IMR-90 (cell line): Measurements from ENCODE around the gene EML1. TPM values are rescaled to one million over a fixed set of nuclear protein-coding genes. Genes with fewer than 3 reads are reported as not detected.

Experiments
- ATAC-seq: fragments of 200-7000 bp; cut with Tn5 transposase; 2 replicates; pipeline ENCODE4 v1.9.1; 2020; ENCODE audit warnings: low read depth, mild to moderate bottlenecking, moderate library complexity
- BruUV-seq: library from RNA; stranded (reverse); fragments of 400-500 nt; replicated peaks from 2 replicates; lab custom pipeline; 2021; lab: Mats Ljungman, UMichigan
- CTCF ChIA-PET: fragments of 300-600 bp; formaldehyde crosslinking; extraction: SDS; loops from one replicate; lab custom pipeline; 2021; ENCODE audit warnings: antibody characterized with exemption; lab: Yijun Ruan, JAX
- POLR2A ChIA-PET: fragments of 300-600 bp; sonication (Branson Sonifier 250); formaldehyde crosslinking; loops from one replicate; lab custom pipeline; 2022; ENCODE audit warnings: antibody characterized with exemption; ENCODE audit not compliant: unreplicated experiment; lab: Charles Lee
- DNase-seq: peaks from one replicate; pipeline ENCODE4 v3.0.0; 2013
- H2AFZ ChIP-seq: replicated peaks from 2 replicates; pipeline ENCODE3; 2013; ENCODE audit warnings: low read length, mild to moderate bottlenecking; ENCODE audit not compliant: poor library complexity
- H2AK5ac ChIP-seq: 2 replicates; pipeline ENCODE4 v1.6.1; 2013; ENCODE audit warnings: low read depth, low read length, inconsistent platforms
- H2AK9ac ChIP-seq: replicated peaks from 2 replicates; pipeline ENCODE3; 2013; ENCODE audit warnings: mild to moderate bottlenecking, low read depth, low read length, moderate library complexity; ENCODE audit not compliant: poor library complexity
- H2BK120ac ChIP-seq: 2 replicates; pipeline ENCODE4 v1.6.1; 2013; ENCODE audit warnings: low read depth, low read length, inconsistent platforms
- H2BK15ac ChIP-seq: 3 replicates; pipeline ENCODE4 v1.6.1; 2013; ENCODE audit warnings: low read depth, low read length, inconsistent platforms
- H2BK20ac ChIP-seq: 2 replicates; pipeline ENCODE4 v1.6.1; 2013; ENCODE audit warnings: low read depth, mild to moderate bottlenecking, inconsistent platforms, low read length, moderate library complexity
- H2BK5ac ChIP-seq: 2 replicates; pipeline ENCODE4 v1.6.1; 2013; ENCODE audit warnings: mild to moderate bottlenecking, low read depth, low read length, inconsistent platforms; ENCODE audit not compliant: poor library complexity, severe bottlenecking
- H3K14ac ChIP-seq: replicated peaks from 2 replicates; pipeline ENCODE4 v1.6.1; 2013; ENCODE audit warnings: low read depth, low read length, inconsistent platforms
- H3K18ac ChIP-seq: 2 replicates; pipeline ENCODE4 v1.6.1; 2013; ENCODE audit warnings: low read depth, low read length, control low read depth
- H3K23ac ChIP-seq: 2 replicates; pipeline ENCODE4 v1.6.1; 2013; ENCODE audit warnings: low read depth, low read length, inconsistent platforms
- H3K27ac ChIP-seq: 2 replicates; pipeline ENCODE4 v1.5.1; 2013; ENCODE audit warnings: mild to moderate bottlenecking, control low read depth, low read length; ENCODE audit not compliant: insufficient read depth
- H3K27me3 ChIP-seq: 2 replicates; pipeline ENCODE4 v1.6.1; 2013; ENCODE audit warnings: low read length; ENCODE audit not compliant: control insufficient read depth, insufficient read depth
- H3K36me3 ChIP-seq: 2 replicates; pipeline ENCODE4 v1.6.1; 2013; ENCODE audit warnings: low read length, mixed read lengths; ENCODE audit not compliant: control insufficient read depth, insufficient read depth
- H3K4ac ChIP-seq: 2 replicates; pipeline ENCODE4 v1.6.1; 2013; ENCODE audit warnings: low read depth, low read length, inconsistent platforms
- H3K4me1 ChIP-seq: 2 replicates; pipeline ENCODE4 v1.6.1; 2013; ENCODE audit warnings: low read length, mixed read lengths; ENCODE audit not compliant: control insufficient read depth, insufficient read depth
- H3K4me2 ChIP-seq: 2 replicates; pipeline ENCODE4 v1.6.1; 2013; ENCODE audit warnings: low read depth, mild to moderate bottlenecking, control low read depth, low read length, moderate library complexity
- H3K4me3 ChIP-seq: 2 replicates; pipeline ENCODE4 v1.5.1; 2013; ENCODE audit warnings: low read depth, mild to moderate bottlenecking, control low read depth, low read length, moderate library complexity; ENCODE audit not compliant: insufficient read depth
- H3K56ac ChIP-seq: 2 replicates; pipeline ENCODE4 v1.6.1; 2013; ENCODE audit warnings: low read length, inconsistent platforms; ENCODE audit not compliant: insufficient read depth; ENCODE audit errors: extremely low read depth
- H3K79me1 ChIP-seq, 2 experiments: 2 replicates each; pipeline ENCODE4 v1.6.1; 2013; ENCODE audit warnings: low read length in 2 of 2, inconsistent platforms in 1 of 2, low read depth in 1 of 2
- H3K9ac ChIP-seq: 2 replicates; pipeline ENCODE4 v1.6.1; 2013; ENCODE audit warnings: low read depth, low read length, control low read depth
- H3K9me1 ChIP-seq: 2 replicates; pipeline ENCODE4 v1.6.1; 2013; ENCODE audit warnings: low read length, inconsistent platforms; ENCODE audit not compliant: insufficient read depth
- H3K9me3 ChIP-seq: 2 replicates; pipeline ENCODE4 v1.6.1; 2013; ENCODE audit warnings: low read length; ENCODE audit not compliant: control insufficient read depth, insufficient read depth
- H4K20me1 ChIP-seq: 2 replicates; pipeline ENCODE4 v1.6.1; 2013; ENCODE audit warnings: low read length, inconsistent platforms; ENCODE audit not compliant: insufficient read depth
- H4K5ac ChIP-seq: 2 replicates; pipeline ENCODE4 v1.6.1; 2013; ENCODE audit warnings: mild to moderate bottlenecking, low read depth, low read length, control low read depth
- H4K8ac ChIP-seq, 2 experiments: 2 replicates each; pipeline ENCODE4 v1.6.1; 2013; ENCODE audit warnings: low read depth in 2 of 2, low read length in 2 of 2, control low read depth in 1 of 2, inconsistent platforms in 1 of 2
- H4K91ac ChIP-seq: 2 replicates; pipeline ENCODE4 v1.6.1; 2013; ENCODE audit warnings: low read depth, low read length, inconsistent platforms; ENCODE audit not compliant: insufficient read depth
- CEBPB ChIP-seq: IDR thresholded peaks from 2 replicates; pipeline ENCODE4 v1.6.1; 2012; ENCODE audit warnings: low read depth, low read length, improper control_type of control experiment
- CHD1 ChIP-seq: IDR thresholded peaks from 2 replicates; pipeline ENCODE4 v1.6.1; 2012; ENCODE audit warnings: low read depth, low read length, improper control_type of control experiment
- ELK1 ChIP-seq: fragments of 150-350 bp; IDR thresholded peaks from 2 replicates; pipeline ENCODE4 v1.6.1; 2016; ENCODE audit warnings: low read depth, mild to moderate bottlenecking, low read length, moderate library complexity, borderline replicate concordance
- MAFK ChIP-seq: IDR thresholded peaks from 2 replicates; pipeline ENCODE4 v1.6.1; 2012; ENCODE audit warnings: low read depth, low read length, improper control_type of control experiment
- RFX5 ChIP-seq: IDR thresholded peaks from 2 replicates; pipeline ENCODE4 v1.8.0; 2012; ENCODE audit warnings: low read depth, mild to moderate bottlenecking, low read length, moderate library complexity
- WGBS, 2 experiments: methylation state at CpG; one replicate each; pipeline versions ENCODE4 v1.1.5 to v1.1.7; 2013; ENCODE audit warnings: missing lambda C conversion rate in 2 of 2; ENCODE audit not compliant: insufficient read length in 1 of 2; ENCODE audit errors: extremely low coverage in 2 of 2; 5-methylcytosine and 5-hydroxymethylcytosine counted together
- dilution Hi-C: fragments of 300-500 bp; cut with HindIII; formaldehyde crosslinking; loops from one replicate; pipeline ENCODE4 v1.14.3; 2018; ENCODE audit warnings: low sequenced_read_pairs; ENCODE audit not compliant: unreplicated experiment
- in situ Hi-C: fragments of 300-500 bp; cut with MboI; formaldehyde crosslinking; loops from 3 replicates; pipeline ENCODE4 v1.14.3; 2019; ENCODE audit warnings: low sequenced_read_pairs, inconsistent platforms, mixed read lengths
- intact Hi-C: fragments of 100-400 bp; cut with micrococcal nuclease; formaldehyde crosslinking; loops from 2 replicates; pipeline ENCODE4 v1.10.0; 2022
- polyA plus RNA-seq, 3 experiments: library from polyadenylated mRNA; depleted of rRNA; stranded (reverse); fragments of >200 nt; gene quantifications; 2 replicates each; pipeline ENCODE4 v1.2.3, GENCODE V29; 2012; ENCODE audit warnings: low replicate concordance in 1 of 3
- total RNA-seq: library from RNA; depleted of rRNA; stranded (reverse); fragments of >200 nt; gene quantifications from 2 replicates; pipeline ENCODE4 v1.2.3, GENCODE V29; 2012

Gene EML1
- total and polyA plus RNA-seq, 2 of the 4 experiments (the other 2 are of a cell fraction) = 14.0 to 42.3 TPM

- Histone ChIP-seq H2BK5ac (no peak overlapping the region), H3K4me3 (no peak overlapping the region), H2AK9ac (no peak overlapping the region), H4K8ac (no peak overlapping the region), H3K4me1 (no peaks in the 10 kb centered on the region), H3K23ac (no peak overlapping the region), H3K27ac (no peak overlapping the region), H3K9ac (no peak overlapping the region), H4K91ac (no peak overlapping the region), H3K9me1 (no peaks in the 10 kb centered on the region), H4K5ac (no peak overlapping the region), H3K4ac (no peak overlapping the region), H2AK5ac (no peak overlapping the region), H3K27me3 (peaks cover 1% of the 10 kb centered on the region), H3K4me2 (no peak overlapping the region), H2BK120ac (no peak overlapping the region), H2AFZ (no peak overlapping the region), H4K20me1 (peaks cover 38% of the 10 kb centered on the region; the same call in 1 of the 2 replicates), H3K14ac (no peak overlapping the region), H3K9me3 (no peaks in the 10 kb centered on the region), H3K79me1 (peaks cover 26 to 38% of the 10 kb centered on the region in 2 experiments), H2BK15ac (no peak overlapping the region), H3K56ac (no peak overlapping the region), H3K36me3 (no peaks in the 10 kb centered on the region), H2BK20ac (no peak overlapping the region), H3K18ac (no peak overlapping the region)
- in situ Hi-C loops = no loop called here
- ChIA-PET POLR2A (no interaction called here), CTCF (no interaction called here)
- DNase-seq (no peak), ATAC-seq (no peak)
- intact Hi-C loops = no loop called here
- dilution Hi-C loops = no loop called here
- TF ChIP-seq RFX5 = no peak
- TF ChIP-seq ELK1 = no peak
- TF ChIP-seq CEBPB = peak; percentile 26; the same call in 1 of the 2 replicates
- no peak for TF ChIP-seq CHD1
- no peak for TF ChIP-seq MAFK
- no CpG with 5 or more reads among the region's 2 CpGs for WGBS, 2 experiments
- no TSS peak for BruUV-seq
Observed at GRCh38 chr14:99829450-99829849, 36.2 kb downstream of the EML1 start.
